Naive thymus-derived CD8-positive, alpha-beta T cell (primary cell): ENCODE measurements around the gene ZP2. TPM values are rescaled to one million over a fixed set of nuclear protein-coding genes. Genes with fewer than 3 reads are reported as not detected.
A peak's percentile ranks its signal among the peaks of the same experiment; 100 is the strongest.

ENCODE experiments used
- ATAC-seq, 2 donors: fragments of 150-1000 bp; cut with Tn5 transposase in 1 of 2; sonication (Bioruptor Pico), chemical (Tn5 transposase) in 1 of 2; 1 replicate in 1 of 2; 2 replicates in 1 of 2; pipeline ENCODE4 v1.10.0; 2021; ENCODE audit warnings: mild to moderate bottlenecking in 2 of 2, moderate library complexity in 2 of 2
- POLR2A ChIA-PET: fragments of 350-600 bp; sonication (Branson Sonifier 250); formaldehyde crosslinking; loops from one replicate; lab custom pipeline; 2021; ENCODE audit warnings: antibody characterized with exemption; lab: Charles Lee
- DNase-seq, 10 donors: peaks; one replicate each; pipeline versions ENCODE4 v3.0.0 to v3.0.0-alpha.2; 2020 to 2022
- H3K27ac Mint-ChIP-seq, 10 donors: one replicate each; pipeline ENCODE4 v1.8.0; 2020 to 2022; ENCODE audit warnings: mild to moderate bottlenecking in 10 of 10, mixed read lengths in 10 of 10, moderate library complexity in 4 of 10, inconsistent platforms in 1 of 10
- H3K27me3 Mint-ChIP-seq, 5 donors: one replicate each; pipeline ENCODE4 v1.8.0; 2021 to 2022; ENCODE audit warnings: mixed read lengths in 5 of 5
- H3K36me3 Mint-ChIP-seq, 3 donors: one replicate each; pipeline ENCODE4 v1.8.0; 2020 to 2022; ENCODE audit warnings: mixed read lengths in 3 of 3, mild to moderate bottlenecking in 2 of 3, inconsistent platforms in 1 of 3
- H3K4me1 Mint-ChIP-seq, 4 donors: one replicate each; pipeline ENCODE4 v1.8.0; 2021 to 2022; ENCODE audit warnings: mixed read lengths in 4 of 4
- H3K4me3 Mint-ChIP-seq, 10 donors: one replicate each; pipeline ENCODE4 v1.8.0; 2020 to 2022; ENCODE audit warnings: mild to moderate bottlenecking in 10 of 10, mixed read lengths in 10 of 10, moderate library complexity in 6 of 10, inconsistent platforms in 1 of 10
- H3K9me3 Mint-ChIP-seq, 9 donors: one replicate each; pipeline ENCODE4 v1.8.0; 2020 to 2022; ENCODE audit warnings: mixed read lengths in 9 of 9, mild to moderate bottlenecking in 3 of 9, inconsistent platforms in 1 of 9, moderate library complexity in 1 of 9
- polyA plus RNA-seq, 3 donors: library from polyadenylated mRNA; unstranded; fragments of 300-500 nt; fragmentation: Illumina TruSeq; gene quantifications; one replicate each; pipeline ENCODE4 v1.2.3, GENCODE V29; 2021
- total RNA-seq, 8 experiments: library from RNA in 2 of 8; stranded (reverse) in 2 of 8; gene quantifications; one replicate each; pipeline ENCODE4 v1.2.3 and lab custom pipeline; 2021 to 2026

The ZP2 gene
- total and polyA plus RNA-seq, 5 experiments from 2014 or later = not detected

- Mint-ChIP-seq H3K27ac (no peak overlapping the region), H3K4me3 (no peak overlapping the region), H3K36me3 (no peaks in the 10 kb centered on the region), H3K9me3 (no peaks in the 10 kb centered on the region), H3K4me1 (no peaks in the 10 kb centered on the region), H3K27me3 (peaks cover 13 to 71% (median 18%) of the 10 kb centered on the region in 5 donors)
- DNase-seq = no peak
- POLR2A ChIA-PET = no interaction called here
- no peak for ATAC-seq
These were observed 21.7 kb upstream of the ZP2 start for GRCh38 chr16:21233045-21233520.

GRCh38 chr16:21228361-21228872 is 17.0 kb upstream of the ZP2 start:
- no peaks in the 10 kb centered on the region for H3K36me3 Mint-ChIP-seq
- ATAC-seq = no peak
- POLR2A ChIA-PET = no interaction called here
- no peaks in the 10 kb centered on the region for H3K4me1 Mint-ChIP-seq
- peaks cover 15 to 76% (median 24%) of the 10 kb centered on the region in 5 donors for H3K27me3 Mint-ChIP-seq
- DNase-seq = no peak
- H3K27ac Mint-ChIP-seq = no peak overlapping the region
- H3K4me3 Mint-ChIP-seq = no peak overlapping the region
- H3K9me3 Mint-ChIP-seq = peaks cover 0 to 2% (median 0%) of the 10 kb centered on the region in 9 donors

DNA sequence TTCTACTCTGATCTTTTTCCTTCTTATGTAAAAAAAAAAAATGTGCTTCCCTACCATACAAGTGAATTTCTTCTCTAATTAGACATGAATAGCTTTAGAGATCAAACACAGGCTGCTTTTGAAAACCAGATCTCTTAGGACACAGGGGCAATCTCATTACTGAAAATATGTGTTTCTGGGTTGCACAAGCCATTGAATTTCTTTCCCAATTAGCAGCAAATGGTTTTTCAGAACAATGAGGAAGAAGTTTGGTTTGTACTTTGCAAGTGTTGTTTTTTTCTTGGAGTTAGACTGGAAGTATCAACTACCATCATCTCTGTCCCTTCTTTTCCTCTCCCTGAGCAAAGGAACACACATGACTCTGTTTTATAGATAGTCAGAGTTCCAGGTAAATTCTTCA is 16.5 kb upstream of the ZP2 start:
- Mint-ChIP-seq H3K4me3 (no peak overlapping the region), H3K4me1 (no peaks in the 10 kb centered on the region), H3K27ac (no peak overlapping the region), H3K9me3 (peaks cover 0 to 2% (median 0%) of the 10 kb centered on the region in 9 donors), H3K27me3 (peaks cover 11 to 76% (median 27%) of the 10 kb centered on the region in 5 donors), H3K36me3 (no peaks in the 10 kb centered on the region)
- no peak for DNase-seq
- POLR2A ChIA-PET = no interaction called here
- ATAC-seq = no peak

DNA sequence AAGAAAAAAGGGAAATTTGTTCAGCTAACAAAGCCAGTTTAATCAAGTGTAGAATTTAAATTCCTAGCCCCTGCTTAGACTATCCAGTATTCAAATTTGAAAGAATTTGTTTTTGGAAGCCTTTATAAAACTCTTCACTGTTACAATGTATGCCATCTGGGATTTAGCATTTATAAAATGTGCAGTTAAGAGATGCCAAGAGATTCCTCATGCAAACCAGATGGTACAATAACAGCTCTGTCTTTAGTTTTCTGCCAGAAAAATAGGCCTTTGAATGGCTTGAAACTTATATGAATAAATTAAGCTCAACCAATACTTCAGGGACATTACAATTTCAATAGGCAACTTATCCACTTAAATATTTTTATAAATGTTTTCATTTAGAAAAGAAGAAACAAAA is 15.4 kb upstream of the ZP2 start:
- no peak for DNase-seq
- POLR2A ChIA-PET = no interaction called here
- no peak for ATAC-seq
- Mint-ChIP-seq H3K36me3 (no peaks in the 10 kb centered on the region), H3K4me1 (no peaks in the 10 kb centered on the region), H3K27me3 (peaks cover 10 to 72% (median 32%) of the 10 kb centered on the region in 5 donors), H3K27ac (no peak overlapping the region), H3K9me3 (peaks cover 0 to 2% (median 0%) of the 10 kb centered on the region in 9 donors), H3K4me3 (no peak overlapping the region)

- Mint-ChIP-seq H3K4me1 (no peaks in the 10 kb centered on the region), H3K36me3 (no peaks in the 10 kb centered on the region), H3K9me3 (peaks cover 0 to 2% (median 0%) of the 10 kb centered on the region in 9 donors), H3K27me3 (peaks cover 16 to 72% (median 40%) of the 10 kb centered on the region in 5 donors), H3K27ac (no peak overlapping the region), H3K4me3 (no peak overlapping the region)
- POLR2A ChIA-PET = no interaction called here
- ATAC-seq = no peak
- no peak for DNase-seq
These were observed 13.4 kb upstream of the ZP2 start for GRCh38 chr16:21224800-21225199.

DNA sequence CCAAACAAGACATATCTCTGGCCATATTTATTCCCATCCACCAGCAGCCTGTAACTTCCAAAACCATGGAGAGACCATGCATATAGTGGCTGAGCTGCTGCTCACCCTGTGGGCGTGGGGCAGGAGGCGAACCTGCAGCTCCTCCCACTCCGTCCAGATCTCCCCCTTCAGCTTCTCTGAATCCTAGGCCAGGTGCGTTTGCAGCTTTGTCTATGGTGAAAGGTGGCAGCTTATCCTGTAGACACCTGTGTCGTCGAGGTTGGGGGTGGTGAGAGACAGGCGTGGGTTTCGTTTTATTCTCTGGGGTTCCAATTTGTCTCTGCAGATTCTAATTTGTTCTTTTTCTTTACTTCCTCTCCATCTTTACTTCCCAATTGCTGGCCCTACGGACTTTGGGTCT is 12.4 kb upstream of the ZP2 start:
- Mint-ChIP-seq H3K27ac (no peak overlapping the region), H3K36me3 (no peaks in the 10 kb centered on the region), H3K4me1 (no peaks in the 10 kb centered on the region), H3K4me3 (no peak overlapping the region), H3K27me3 (peaks cover 16 to 62% (median 36%) of the 10 kb centered on the region in 5 donors), H3K9me3 (peaks cover 0 to 2% (median 0%) of the 10 kb centered on the region in 9 donors)
- DNase-seq = no peak
- ATAC-seq = no peak
- POLR2A ChIA-PET = no interaction called here

DNA sequence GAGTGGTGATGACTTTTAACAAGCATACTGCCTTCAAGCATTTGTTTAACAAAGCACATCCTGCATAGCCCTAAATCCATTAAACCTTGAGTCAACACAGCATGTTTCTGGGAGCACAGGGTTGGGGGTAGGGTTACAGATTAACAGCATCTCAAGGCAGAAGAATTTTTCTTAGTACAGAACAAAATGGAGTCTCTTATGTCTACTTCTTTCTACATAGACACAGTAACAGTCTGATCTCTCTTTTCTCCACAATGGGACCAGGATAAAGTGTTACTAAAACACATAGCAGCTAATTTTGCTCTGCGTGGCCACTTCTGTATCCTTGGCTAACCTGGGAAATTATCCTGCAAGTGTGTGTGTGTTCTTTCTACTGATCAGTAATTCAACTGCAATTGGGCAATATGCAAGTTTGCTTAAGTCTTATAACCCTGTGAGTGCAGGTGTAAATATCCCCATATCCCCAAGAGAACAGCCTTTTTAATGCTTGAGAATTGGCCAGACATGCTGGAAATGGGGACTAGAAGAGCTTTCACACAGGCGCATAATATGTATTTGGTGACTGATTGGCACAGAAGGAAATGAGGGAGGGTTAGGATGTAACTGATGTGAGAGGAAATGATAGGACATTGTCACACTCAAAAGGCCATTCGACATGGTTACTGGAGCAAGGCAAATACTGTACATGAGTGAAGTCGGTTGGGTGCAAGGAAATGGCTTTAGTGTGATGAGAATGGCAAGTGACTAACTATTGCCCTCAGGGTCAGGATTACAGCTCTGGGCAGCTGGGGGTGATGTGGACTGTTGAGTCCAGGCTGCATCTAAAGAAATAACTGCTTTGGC is 11.3 kb upstream of the ZP2 start:
- Mint-ChIP-seq H3K27me3 (peaks cover 14 to 63% (median 37%) of the 10 kb centered on the region in 5 donors), H3K4me1 (no peaks in the 10 kb centered on the region), H3K36me3 (no peaks in the 10 kb centered on the region), H3K27ac (no peak overlapping the region), H3K9me3 (peaks cover 0 to 2% (median 0%) of the 10 kb centered on the region in 9 donors), H3K4me3 (no peak overlapping the region)
- POLR2A ChIA-PET = no interaction called here
- no peak for ATAC-seq
- no peak for DNase-seq

GRCh38 chr16:21219551-21219950 is 8.2 kb upstream of the ZP2 start:
- H3K27me3 Mint-ChIP-seq = peaks cover 15 to 55% (median 34%) of the 10 kb centered on the region in 5 donors
- H3K4me1 Mint-ChIP-seq = no peaks in the 10 kb centered on the region
- POLR2A ChIA-PET = no interaction called here
- DNase-seq (no peak), ATAC-seq (no peak)
- H3K9me3 Mint-ChIP-seq = no peaks in the 10 kb centered on the region
- no peak overlapping the region for H3K27ac Mint-ChIP-seq
- H3K36me3 Mint-ChIP-seq = no peaks in the 10 kb centered on the region
- H3K4me3 Mint-ChIP-seq = no peak overlapping the region

- H3K27me3 Mint-ChIP-seq = peaks cover 15 to 53% (median 33%) of the 10 kb centered on the region in 5 donors
These were observed 6.8 kb upstream of the ZP2 start for GRCh38 chr16:21218153-21218552.

DNA sequence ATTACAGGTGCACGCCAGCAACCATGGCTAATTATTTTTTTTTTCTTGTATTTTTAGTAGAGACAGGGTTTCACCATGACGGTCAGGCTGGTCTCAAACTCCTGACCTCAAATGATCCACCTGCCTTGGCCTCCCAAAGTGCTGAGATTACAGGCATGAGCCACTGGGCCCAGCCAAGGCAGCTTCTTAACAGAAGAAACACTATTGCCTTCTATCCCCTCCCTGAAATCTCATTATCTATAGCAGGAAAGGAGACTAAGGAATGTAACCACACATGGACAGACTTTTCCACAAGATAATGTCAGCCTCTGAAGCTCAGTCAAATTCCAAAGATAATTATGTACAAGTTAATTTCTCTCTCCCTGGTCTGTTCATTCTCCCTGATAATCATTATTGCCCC is 5.7 kb upstream of the ZP2 start:
- H3K4me3 Mint-ChIP-seq = no peak overlapping the region
- no peaks in the 10 kb centered on the region for H3K9me3 Mint-ChIP-seq
- POLR2A ChIA-PET = no interaction called here
- DNase-seq (no peak), ATAC-seq (no peak)
- peak overlapping the region in 1 of 10 donors; percentile 67 for H3K27ac Mint-ChIP-seq
- H3K27me3 Mint-ChIP-seq = peaks cover 15 to 47% (median 29%) of the 10 kb centered on the region in 5 donors
- H3K36me3 Mint-ChIP-seq = no peaks in the 10 kb centered on the region
- H3K4me1 Mint-ChIP-seq = no peaks in the 10 kb centered on the region

More at GRCh38 chr16:21218153-21218552, 6.8 kb upstream of the ZP2 start:
- Mint-ChIP-seq H3K9me3 (no peaks in the 10 kb centered on the region), H3K4me3 (no peak overlapping the region), H3K4me1 (no peaks in the 10 kb centered on the region), H3K27ac (peak overlapping the region in 1 of 10 donors; percentile 34), H3K36me3 (no peaks in the 10 kb centered on the region)
- DNase-seq = no peak
- no peak for ATAC-seq
- POLR2A ChIA-PET = no interaction called here

DNA sequence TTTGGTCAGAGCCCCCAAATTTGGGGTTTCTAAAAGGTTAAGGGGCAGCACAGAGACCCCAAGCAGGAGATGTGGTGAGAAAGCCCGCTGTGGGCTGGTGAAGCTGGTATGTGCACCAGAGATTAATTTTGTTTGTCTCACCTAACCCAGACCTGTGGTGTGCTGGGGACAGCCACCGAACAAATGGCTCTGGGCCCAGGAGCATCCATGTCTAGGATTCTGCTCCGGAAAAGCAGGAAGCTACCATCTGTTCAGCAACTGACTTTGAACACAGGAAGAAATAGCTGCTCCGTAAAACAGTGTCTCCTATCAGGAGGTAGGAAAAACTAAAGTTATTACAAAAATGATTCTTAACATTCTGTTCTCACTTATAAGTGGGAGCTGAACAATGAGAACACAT is 2.7 kb upstream of the ZP2 start:
- Mint-ChIP-seq H3K27ac (no peak overlapping the region), H3K36me3 (no peaks in the 10 kb centered on the region), H3K27me3 (peaks cover 14 to 32% (median 21%) of the 10 kb centered on the region in 5 donors), H3K9me3 (no peaks in the 10 kb centered on the region), H3K4me1 (no peaks in the 10 kb centered on the region), H3K4me3 (no peak overlapping the region)
- ATAC-seq = no peak
- DNase-seq = no peak
- POLR2A ChIA-PET = no interaction called here

- H3K9me3 Mint-ChIP-seq = no peaks in the 10 kb centered on the region
- no peaks in the 10 kb centered on the region for H3K36me3 Mint-ChIP-seq
- H3K4me3 Mint-ChIP-seq = no peak overlapping the region
- ATAC-seq (no peak), DNase-seq (no peak)
- H3K4me1 Mint-ChIP-seq = no peaks in the 10 kb centered on the region
- H3K27ac Mint-ChIP-seq = no peak overlapping the region
- peaks cover 11 to 19% (median 14%) of the 10 kb centered on the region in 5 donors for H3K27me3 Mint-ChIP-seq
- POLR2A ChIA-PET = interaction anchor here (0.6 kb wide), 1 partner anchor 101 kb away, joined by 3 read pairs; no protein-coding TSS in a partner anchor
These were observed 2.7 kb downstream of the ZP2 start for GRCh38 chr16:21208446-21209230.

DNA sequence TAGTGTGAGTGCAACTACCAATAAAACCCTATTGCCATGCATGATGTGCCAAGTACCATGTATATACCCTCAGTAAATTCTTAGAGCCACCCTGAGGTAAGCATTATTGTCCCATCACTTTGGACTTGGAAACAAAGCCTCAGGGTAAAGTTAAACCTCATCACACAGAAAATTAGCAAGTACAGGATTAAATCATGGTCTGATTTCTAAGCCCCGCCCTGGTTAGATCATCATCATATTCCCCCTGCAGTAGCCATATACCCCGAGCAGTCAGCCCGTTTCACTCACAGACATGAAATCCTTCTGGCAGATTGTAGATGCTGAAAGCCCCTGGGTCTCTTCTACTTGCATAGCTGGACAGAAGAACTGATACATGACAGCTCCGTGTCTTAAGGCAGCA is 4.8 kb downstream of the ZP2 start:
- no peak overlapping the region for H3K4me3 Mint-ChIP-seq
- H3K27me3 Mint-ChIP-seq = peaks cover 7 to 14% (median 7%) of the 10 kb centered on the region in 5 donors
- H3K9me3 Mint-ChIP-seq = no peaks in the 10 kb centered on the region
- POLR2A ChIA-PET = no interaction called here
- H3K27ac Mint-ChIP-seq = no peak overlapping the region
- no peaks in the 10 kb centered on the region for H3K36me3 Mint-ChIP-seq
- ATAC-seq = no peak
- no peaks in the 10 kb centered on the region for H3K4me1 Mint-ChIP-seq
- DNase-seq = no peak
